Measurements from ENCODE around the gene DYDC1.

DNA sequence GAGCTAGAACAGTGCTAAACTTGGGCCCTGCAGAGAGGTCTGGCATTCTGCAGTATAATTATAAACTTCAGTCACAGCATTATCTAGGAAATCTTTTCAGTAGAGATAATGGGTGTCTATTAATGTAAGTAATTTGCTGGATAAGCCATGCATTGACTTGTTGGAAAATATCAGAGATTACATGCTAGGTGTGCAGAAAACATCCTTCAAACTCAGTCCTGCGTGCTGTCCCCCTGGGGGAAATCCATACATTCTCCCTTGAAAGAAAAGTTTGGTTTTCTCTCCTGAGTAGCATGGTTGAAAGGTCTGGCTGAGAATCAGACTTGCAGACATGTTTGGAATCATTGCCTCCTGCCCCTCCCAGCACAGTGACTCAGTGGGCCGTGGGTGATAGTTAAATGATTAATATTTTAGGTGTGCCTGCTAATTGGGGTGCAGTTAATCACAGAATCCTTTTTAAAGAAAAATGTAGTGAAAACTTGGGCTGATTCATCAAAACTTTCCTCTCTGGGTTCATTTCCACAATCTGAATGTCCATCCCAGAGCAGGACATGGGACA is 37.9 kb upstream of the DYDC1 start:
- TF ChIP-seq, protein P1, sequence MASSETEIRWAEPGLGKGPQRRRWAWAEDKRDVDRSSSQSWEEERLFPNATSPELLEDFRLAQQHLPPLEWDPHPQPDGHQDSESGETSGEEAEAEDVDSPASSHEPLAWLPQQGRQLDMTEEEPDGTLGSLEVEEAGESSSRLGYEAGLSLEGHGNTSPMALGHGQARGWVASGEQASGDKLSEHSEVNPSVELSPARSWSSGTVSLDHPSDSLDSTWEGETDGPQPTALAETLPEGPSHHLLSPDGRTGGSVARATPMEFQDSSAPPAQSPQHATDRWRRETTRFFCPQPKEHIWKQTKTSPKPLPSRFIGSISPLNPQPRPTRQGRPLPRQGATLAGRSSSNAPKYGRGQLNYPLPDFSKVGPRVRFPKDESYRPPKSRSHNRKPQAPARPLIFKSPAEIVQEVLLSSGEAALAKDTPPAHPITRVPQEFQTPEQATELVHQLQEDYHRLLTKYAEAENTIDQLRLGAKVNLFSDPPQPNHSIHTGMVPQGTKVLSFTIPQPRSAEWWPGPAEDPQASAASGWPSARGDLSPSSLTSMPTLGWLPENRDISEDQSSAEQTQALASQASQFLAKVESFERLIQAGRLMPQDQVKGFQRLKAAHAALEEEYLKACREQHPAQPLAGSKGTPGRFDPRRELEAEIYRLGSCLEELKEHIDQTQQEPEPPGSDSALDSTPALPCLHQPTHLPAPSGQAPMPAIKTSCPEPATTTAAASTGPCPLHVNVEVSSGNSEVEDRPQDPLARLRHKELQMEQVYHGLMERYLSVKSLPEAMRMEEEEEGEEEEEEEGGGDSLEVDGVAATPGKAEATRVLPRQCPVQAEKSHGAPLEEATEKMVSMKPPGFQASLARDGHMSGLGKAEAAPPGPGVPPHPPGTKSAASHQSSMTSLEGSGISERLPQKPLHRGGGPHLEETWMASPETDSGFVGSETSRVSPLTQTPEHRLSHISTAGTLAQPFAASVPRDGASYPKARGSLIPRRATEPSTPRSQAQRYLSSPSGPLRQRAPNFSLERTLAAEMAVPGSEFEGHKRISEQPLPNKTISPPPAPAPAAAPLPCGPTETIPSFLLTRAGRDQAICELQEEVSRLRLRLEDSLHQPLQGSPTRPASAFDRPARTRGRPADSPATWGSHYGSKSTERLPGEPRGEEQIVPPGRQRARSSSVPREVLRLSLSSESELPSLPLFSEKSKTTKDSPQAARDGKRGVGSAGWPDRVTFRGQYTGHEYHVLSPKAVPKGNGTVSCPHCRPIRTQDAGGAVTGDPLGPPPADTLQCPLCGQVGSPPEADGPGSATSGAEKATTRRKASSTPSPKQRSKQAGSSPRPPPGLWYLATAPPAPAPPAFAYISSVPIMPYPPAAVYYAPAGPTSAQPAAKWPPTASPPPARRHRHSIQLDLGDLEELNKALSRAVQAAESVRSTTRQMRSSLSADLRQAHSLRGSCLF (CRISPR knock-in tag; IDR thresholded peaks at IDR 0.05; ENCODE audit: borderline replicate concordance) = no peak
- TF ChIP-seq ELF4 (CRISPR knock-in tag; IDR thresholded peaks at IDR 0.05; ENCODE audit: borderline replicate concordance) (no peak), HNRNPL (IDR thresholded peaks at IDR 0.05; ENCODE audit: low read depth, low read length) (no peak), ZNF326 (CRISPR knock-in tag; IDR thresholded peaks at IDR 0.05; ENCODE audit: borderline replicate concordance) (no peak)
- TF ChIP-seq, protein P2, sequence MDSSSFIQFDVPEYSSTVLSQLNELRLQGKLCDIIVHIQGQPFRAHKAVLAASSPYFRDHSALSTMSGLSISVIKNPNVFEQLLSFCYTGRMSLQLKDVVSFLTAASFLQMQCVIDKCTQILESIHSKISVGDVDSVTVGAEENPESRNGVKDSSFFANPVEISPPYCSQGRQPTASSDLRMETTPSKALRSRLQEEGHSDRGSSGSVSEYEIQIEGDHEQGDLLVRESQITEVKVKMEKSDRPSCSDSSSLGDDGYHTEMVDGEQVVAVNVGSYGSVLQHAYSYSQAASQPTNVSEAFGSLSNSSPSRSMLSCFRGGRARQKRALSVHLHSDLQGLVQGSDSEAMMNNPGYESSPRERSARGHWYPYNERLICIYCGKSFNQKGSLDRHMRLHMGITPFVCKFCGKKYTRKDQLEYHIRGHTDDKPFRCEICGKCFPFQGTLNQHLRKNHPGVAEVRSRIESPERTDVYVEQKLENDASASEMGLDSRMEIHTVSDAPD (CRISPR knock-in tag; IDR thresholded peaks at IDR 0.05) = no peak

Measured in HepG2 (cell line).